ENCODE results near the gene CR2. TPM values are rescaled to one million over a fixed set of nuclear protein-coding genes. Genes with fewer than 3 reads are reported as not detected.

CR2 gene
- total RNA-seq = under 1 TPM in 2 of 4 donors, not detected in 2; 0.06 to 0.07 TPM

DNA sequence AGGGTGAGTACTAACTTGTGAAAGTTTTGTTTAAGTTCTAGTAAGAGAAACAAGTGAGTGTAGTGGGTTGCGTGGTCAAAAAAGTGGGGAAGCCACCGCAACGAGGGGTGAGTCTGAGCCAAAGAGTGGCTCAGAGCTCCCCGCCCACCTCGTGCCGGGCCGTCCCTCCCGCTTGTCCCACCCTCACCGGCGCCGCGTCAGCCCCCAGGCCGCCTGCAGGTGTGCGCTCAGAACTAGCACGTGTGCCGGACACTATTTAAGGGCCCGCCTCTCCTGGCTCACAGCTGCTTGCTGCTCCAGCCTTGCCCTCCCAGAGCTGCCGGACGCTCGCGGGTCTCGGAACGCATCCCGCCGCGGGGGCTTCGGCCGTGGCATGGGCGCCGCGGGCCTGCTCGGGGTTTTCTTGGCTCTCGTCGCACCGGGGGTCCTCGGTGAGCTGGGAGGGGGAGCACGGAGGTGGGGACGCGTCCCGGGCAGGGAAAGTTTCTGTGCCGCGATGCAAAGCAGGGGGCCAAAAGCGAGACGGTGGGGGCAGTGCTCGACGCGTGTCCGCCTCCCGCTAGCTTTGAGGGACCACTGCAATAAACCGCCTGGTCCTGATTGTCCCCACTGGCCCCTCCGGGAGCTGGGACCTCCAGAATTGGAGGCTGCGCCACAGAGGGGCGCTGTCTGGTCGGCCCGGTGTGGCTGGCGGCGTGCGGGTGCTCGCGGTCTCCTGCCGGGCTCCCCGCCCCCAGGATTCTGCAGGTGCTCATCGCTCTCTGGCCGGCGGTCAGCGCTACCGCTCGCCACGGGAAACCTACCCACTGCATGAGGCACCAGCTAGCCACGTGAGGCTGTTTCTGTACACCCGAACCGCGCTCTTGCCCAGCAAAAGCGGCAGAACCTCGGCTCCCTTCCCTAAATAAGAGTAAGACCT is at the start of gene CR2:
CR2 (plus strand) TSS at position 283 of the 919 bp plus-strand sequence; CDS start at position 374, 91 bp downstream.
- TF ChIP-seq, protein P1, sequence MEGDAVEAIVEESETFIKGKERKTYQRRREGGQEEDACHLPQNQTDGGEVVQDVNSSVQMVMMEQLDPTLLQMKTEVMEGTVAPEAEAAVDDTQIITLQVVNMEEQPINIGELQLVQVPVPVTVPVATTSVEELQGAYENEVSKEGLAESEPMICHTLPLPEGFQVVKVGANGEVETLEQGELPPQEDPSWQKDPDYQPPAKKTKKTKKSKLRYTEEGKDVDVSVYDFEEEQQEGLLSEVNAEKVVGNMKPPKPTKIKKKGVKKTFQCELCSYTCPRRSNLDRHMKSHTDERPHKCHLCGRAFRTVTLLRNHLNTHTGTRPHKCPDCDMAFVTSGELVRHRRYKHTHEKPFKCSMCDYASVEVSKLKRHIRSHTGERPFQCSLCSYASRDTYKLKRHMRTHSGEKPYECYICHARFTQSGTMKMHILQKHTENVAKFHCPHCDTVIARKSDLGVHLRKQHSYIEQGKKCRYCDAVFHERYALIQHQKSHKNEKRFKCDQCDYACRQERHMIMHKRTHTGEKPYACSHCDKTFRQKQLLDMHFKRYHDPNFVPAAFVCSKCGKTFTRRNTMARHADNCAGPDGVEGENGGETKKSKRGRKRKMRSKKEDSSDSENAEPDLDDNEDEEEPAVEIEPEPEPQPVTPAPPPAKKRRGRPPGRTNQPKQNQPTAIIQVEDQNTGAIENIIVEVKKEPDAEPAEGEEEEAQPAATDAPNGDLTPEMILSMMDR (IDR thresholded peaks at IDR 0.05) = no peak
- no peak for TF ChIP-seq POLR2A (IDR thresholded peaks at IDR 0.05)
- H3K4me3 ChIP-seq (ENCODE audit: low read depth, poor library complexity, severe bottlenecking) = peak within 1 kb of the TSS; percentile 9
- intact Hi-C loops (cut with DNase I; ENCODE audit: low total_unique reads) = no loop called here
- no peak for DNase-seq (ENCODE audit: low spot score in 2 of 2)
- 2% methylated on average over 25 to 48 of the region's 75 CpGs for WGBS, 2 donors

DNA sequence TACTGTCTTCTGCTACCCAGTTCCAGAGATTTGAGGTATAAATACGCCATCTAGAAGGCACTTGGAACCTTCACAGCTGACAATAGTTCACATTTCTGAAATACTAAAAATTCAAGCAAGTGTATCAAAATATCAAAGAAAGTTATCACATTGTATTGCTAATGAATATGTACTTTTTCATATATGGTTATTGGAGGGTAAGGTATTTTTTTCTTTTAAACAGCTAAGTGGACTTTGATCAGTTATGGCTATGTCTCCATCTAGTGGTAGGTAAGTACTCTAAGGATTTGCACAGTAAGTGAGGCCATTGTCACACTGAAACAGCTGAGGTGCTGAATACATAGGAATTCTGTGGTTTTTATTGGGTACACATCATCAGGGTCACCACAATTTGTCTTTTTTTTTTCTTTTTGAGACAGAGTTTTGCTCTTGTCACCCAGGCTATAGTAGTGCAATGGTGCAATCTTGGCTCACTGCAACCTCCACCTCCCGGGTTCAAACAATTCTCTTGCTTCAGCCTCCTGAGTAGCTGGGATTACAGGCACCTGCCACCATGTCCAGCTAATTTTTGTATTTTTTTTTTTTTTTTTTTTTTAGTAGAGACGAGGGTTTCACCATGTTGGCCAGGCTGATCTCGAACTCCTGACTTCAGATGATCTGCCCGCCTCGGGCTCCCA is 49.1 kb upstream of the CR2 start:
- no peak for TF ChIP-seq POLR2A (IDR thresholded peaks at IDR 0.05)
- TF ChIP-seq, protein P1 (IDR thresholded peaks at IDR 0.05) = no peak
- intact Hi-C loops (cut with DNase I; ENCODE audit: low total_unique reads) = loop anchor here (10.0 kb wide), 1 partner anchor 320 kb away; the partner anchor contains the start of gene C4BPB
- no peak overlapping the region for H3K4me3 ChIP-seq (ENCODE audit: low read depth, poor library complexity, severe bottlenecking)
- WGBS, 2 donors = 80 to 85% methylated on average over 6 of the region's 6 CpGs
- DNase-seq (ENCODE audit: low spot score in 2 of 2) = no peak

DNA sequence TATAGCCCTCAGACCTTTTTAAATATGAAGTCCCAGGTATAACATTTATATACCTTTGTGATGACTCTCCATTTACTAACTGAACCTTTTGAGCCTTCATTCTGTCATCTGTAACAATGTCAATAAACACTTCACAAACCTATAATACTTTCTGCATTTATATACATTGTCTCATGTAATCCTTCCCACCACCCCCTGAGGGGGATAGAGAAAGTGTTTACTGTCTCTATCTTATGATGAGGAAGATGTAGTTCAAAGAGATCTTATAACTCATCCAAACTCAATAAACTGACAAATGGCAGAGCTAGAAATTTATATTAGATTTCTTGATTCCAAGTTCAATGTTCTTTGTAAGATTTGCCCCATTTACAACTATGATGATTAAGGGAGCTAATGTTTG is 48.3 kb upstream of the CR2 start:
- intact Hi-C loops (cut with DNase I; ENCODE audit: low total_unique reads) = loop anchor here (10.0 kb wide), 1 partner anchor 321 kb away; the partner anchor contains the start of gene C4BPB
- DNase-seq (ENCODE audit: low spot score in 2 of 2) = no peak
- H3K4me3 ChIP-seq (ENCODE audit: low read depth, poor library complexity, severe bottlenecking) = no peak overlapping the region
- no peak for TF ChIP-seq POLR2A (IDR thresholded peaks at IDR 0.05)
- TF ChIP-seq, protein P1 (IDR thresholded peaks at IDR 0.05) = no peak

DNA sequence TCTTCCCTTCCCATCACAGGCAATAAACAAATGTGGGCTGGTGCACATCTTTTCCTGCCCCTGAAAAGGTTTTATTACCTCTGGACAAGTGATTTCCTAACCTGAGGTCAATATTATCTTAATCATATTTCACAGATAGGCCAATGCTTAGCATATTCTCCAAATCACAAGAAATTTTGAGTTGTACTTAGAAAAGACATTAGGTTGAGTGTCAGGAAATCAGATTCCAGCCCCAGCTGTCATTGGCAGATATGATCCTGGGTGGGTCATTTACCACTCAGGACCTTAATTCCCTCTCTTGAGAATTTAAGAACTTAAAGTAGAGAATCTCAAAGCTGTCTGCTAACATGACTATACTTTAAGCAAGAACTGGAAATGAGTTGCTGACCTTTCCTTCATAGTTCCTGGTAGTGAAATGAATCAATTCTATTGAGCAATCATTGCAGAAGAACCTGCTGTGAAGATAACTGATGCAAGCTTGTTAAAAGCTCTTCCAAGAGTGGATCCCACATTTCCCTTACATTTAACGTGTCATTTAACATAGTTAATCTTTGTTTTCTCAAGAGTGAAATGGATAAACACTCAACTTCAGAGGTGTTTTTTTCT is 46.4 kb upstream of the CR2 start:
- 37 to 46% methylated on average over 1 of the region's 1 CpG for WGBS, 2 donors
- H3K4me3 ChIP-seq (ENCODE audit: low read depth, poor library complexity, severe bottlenecking) = no peak overlapping the region
- TF ChIP-seq, protein P1 (IDR thresholded peaks at IDR 0.05) = no peak
- TF ChIP-seq POLR2A (IDR thresholded peaks at IDR 0.05) = no peak
- no peak for DNase-seq (ENCODE audit: low spot score in 2 of 2)
- intact Hi-C loops (cut with DNase I; ENCODE audit: low total_unique reads) = loop anchor here (10.0 kb wide), 1 partner anchor 323 kb away; the partner anchor contains the start of gene C4BPB

DNA sequence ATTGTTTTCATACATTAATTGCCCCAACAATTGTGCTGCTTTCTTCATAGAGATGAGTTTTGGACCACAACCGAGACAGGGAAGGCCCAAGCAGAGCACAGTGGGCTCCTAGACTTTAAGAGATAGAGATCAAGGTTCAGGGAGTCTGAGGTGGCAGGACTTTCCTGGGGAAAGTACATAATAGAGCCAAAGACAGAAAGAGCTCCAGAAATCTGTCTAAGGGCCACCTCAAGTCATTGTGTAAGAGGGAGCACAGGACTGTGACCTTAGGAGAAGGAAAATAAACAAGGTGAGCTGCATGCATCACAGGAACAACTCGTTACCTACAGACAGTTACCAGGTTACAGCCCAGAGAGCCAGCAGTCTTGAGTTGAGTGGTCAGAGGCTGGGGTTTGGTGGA is 41.3 kb upstream of the CR2 start:
- no peak for DNase-seq (ENCODE audit: low spot score in 2 of 2)
- intact Hi-C loops (cut with DNase I; ENCODE audit: low total_unique reads) = no loop called here
- TF ChIP-seq, protein P1 (IDR thresholded peaks at IDR 0.05) = no peak
- no peak for TF ChIP-seq POLR2A (IDR thresholded peaks at IDR 0.05)
- WGBS, 2 donors = 90 to 91% methylated on average over 2 of the region's 2 CpGs
- H3K4me3 ChIP-seq (ENCODE audit: low read depth, poor library complexity, severe bottlenecking) = no peak overlapping the region
